DOHH2 (cell line): Measurements from ENCODE around the gene ZNF521.

Source experiments
- CTCF ChIP-seq: fragments of 200-600 bp; sonication (generic); IDR thresholded peaks from one replicate; pipeline ENCODE4 v1.5.1; 2014; ENCODE audit warnings: antibody characterized with exemption, mild to moderate bottlenecking, low read depth, low read length; ENCODE audit not compliant: poor library complexity, severe bottlenecking
- EZH2phosphoT487 ChIP-seq: fragments of 200-600 bp; sonication (generic); IDR thresholded peaks from 2 replicates; pipeline ENCODE4 v1.6.1; 2017; ENCODE audit warnings: borderline replicate concordance, mild to moderate bottlenecking, antibody characterized with exemption, low read length, moderate library complexity, mixed read lengths

GRCh38 chr18:25244170-25244569 lies 107.8 kb downstream of the ZNF521 start:
- TF ChIP-seq CTCF (no peak), EZH2phosphoT487 (no peak)
